NCI-H2029 (cell line): ENCODE measurements around the gene HOXA3.

ENCODE experiments used
- DNase-seq: peaks from one replicate; lab custom pipeline; 2025; lab: John Stamatoyannopoulos, UW

HOXA3 gene

DNA sequence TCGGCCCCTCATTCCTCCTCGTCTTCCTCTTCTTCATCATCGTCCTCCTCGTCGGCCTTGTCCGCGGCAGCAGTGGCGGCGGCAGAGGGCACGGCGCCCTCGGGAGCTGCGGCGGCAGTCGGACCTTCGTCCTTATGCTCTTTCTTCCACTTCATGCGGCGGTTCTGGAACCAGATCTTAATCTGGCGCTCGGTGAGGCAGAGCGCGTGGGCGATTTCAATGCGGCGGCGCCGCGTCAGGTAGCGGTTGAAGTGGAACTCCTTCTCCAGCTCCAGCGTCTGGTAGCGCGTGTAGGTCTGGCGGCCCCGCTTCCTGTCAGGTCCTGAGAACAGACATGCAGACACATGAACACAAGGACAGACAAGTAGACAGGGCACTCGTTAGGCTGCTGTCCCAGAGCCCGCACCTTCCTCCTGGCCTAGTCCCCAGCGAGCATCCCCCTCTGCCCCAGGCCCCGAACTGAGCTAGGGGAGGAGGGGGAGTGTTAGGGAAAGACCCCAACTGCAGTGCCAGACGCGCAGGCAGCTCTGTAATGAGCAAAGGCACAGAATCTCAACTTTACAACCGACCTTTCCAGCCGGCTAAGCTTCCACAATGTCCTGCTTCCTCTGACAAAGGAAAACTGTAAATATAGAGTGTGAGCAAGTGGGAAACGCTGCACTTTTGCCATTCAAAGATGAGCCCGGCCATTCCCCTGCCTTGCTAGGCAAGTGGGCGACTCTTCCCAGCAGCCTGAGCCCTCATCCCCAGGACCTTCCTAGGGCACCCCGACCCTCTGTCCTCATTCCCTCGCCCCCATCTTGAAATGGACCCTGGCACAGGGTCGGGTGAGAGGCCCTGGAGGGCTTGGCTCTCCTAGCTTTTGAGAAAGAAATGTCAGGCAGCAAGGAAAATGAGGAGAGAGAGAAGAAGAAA is 2.8 kb upstream of the HOXA3 start:
- DNase-seq = no peak

DNA sequence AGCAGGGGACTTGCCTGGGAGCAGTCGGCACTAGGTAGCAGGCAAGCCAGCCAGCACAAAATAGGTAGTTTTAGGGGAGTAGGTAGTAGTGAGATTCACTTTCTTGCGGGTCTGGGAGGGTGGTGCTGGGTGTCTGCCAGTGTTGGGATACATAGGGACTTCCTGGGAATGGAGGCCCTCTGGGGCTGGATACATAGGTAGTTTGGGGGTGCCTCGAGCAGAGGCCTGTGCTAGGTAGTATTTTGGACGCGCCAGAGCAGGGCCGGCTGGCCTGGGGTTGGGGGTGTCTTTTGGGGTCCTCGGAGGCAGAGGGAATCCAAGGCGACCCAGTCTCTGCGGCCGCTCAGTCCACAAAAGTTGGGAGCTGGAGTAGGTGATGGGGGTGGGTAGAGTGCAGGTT is 2.0 kb upstream of the HOXA3 start:
- no peak for DNase-seq

DNA sequence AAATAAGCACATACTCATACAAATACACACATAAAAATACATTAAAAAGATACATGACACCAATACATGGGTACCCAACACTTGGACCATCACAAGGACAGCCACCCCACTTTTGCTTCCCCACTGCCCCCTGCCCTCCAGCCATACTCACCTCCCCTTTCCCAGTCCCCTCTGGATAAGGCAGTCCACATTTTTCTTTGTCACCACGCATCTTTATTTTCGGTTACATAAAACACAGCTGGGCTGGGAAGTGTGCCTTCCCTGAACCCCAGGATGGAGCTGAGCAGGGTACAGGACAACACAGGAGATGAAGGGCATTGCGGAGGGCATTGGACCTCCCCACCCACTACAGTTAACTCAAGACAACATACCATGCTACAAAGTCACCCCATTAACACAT is 1.1 kb upstream of the HOXA3 start:
- no peak for DNase-seq

DNA sequence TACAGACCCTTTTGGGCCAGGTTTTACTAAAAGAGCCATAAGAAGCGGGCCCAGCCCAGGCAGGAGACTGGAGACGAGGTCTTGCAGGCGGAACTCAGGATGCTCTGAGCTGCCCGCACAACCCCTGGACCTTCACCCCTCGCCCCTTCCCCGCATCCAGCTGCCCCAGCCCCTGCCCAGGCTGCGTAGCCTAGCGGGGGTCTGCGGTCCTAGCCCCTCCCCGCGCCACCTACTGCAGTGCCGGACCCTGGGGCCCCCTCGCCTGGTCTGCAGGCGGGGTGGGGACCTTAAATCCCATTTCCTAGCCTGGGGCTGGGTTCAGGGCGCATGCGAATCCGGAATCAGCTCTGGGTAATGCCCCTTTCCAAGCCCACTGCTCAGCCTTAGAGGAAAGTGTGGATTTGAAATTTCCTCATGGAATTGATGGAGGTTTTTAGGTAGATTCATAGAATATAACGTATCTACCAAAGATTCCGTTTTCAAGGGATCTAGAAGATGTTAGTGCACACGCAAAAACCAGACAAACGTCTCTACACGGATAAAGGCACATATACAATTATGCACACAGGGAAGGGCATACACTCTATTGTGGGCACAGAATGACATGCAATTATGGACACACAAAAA is 546 bp upstream of the HOXA3 start:
- DNase-seq = no peak

- no peak for DNase-seq
These were observed 947 bp downstream of the HOXA3 start for GRCh38 chr7:27151341-27151930.

GRCh38 chr7:27150568-27151340 is 1.6 kb downstream of the HOXA3 start:
- DNase-seq = no peak

- no peak for DNase-seq
These were observed 2.4 kb downstream of the HOXA3 start for GRCh38 chr7:27149842-27150567.

DNA sequence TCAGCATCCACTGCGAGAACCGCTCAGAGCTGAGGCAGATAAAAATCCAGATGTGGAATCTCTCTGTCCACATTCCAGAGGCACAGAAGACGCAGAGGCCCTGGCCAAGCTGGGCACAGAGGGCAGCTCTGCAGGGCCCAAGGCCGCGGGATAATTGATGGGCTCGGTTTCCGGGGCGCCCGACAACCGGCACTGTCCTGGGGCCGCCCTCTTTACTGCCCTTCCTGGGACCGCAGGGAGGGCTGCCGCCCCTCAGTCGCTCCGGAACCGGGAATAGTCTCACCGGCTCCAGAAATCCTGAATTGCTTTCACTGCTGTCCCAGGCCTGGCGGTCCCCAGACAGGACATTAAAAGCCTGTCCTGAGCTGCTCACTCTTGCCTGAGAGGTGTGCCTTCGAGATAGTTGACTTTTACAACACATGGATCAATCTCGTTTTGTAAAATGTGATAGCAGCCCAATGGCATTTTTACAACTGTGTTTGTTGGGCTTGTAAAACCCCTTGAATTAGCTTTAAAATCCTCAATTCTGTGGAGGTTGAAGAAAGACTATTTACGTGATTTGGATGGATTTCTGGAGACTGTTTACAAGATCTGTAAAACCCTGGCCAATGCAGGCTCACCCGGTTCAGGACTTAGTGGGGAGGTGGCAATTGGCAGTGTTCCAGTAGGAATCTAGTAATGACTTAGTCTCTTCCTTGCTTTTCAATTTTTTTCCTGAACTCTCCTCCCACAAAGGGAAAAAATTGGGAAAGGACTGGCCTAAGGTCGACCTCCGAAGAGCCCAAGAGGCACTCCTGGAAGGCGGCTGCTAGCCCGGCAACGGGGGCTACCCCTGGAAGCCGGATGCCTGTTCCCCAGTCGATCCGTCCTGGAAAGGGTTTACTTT is 3.4 kb downstream of the HOXA3 start:
- DNase-seq = no peak

GRCh38 chr7:27148031-27148755 is 4.2 kb downstream of the HOXA3 start:
- DNase-seq = no peak

GRCh38 chr7:27147199-27148030 is 5.0 kb downstream of the HOXA3 start, which contains the start of gene HOXA6:
Gene HOXA6, minus strand, starts transcription at chr7:27147774. Its CDS starts 25 bp downstream, at chr7:27147749.
- no peak for DNase-seq

- DNase-seq = no peak
These were observed 5.7 kb downstream of the HOXA3 start for GRCh38 chr7:27146491-27147198.

DNA sequence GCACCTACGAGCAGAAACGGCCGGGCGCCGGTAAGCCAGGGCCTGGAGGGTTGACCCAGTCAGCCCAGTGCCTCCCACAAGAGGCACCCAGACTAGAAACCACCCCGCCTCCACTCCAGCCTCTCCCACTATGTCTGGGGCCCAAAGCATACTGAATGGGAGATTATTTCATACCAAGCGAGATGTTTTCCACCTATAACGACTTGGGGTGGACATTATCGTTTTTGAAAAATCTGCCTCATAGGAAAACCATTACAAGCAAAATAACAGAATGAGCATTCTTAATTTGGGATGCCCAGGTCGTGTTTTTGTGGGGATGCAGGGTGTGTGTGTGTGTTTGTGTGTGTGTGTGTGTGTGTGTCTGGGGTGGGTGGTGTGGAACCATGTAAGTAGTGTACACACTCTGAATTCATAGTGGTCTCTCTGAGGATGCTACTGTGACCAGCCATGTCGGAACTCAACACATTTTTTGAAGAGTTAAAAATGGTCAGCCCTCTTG is 6.4 kb downstream of the HOXA3 start:
- DNase-seq = no peak

GRCh38 chr7:27145165-27145913 is 7.0 kb downstream of the HOXA3 start:
- no peak for DNase-seq

GRCh38 chr7:27144781-27145164 is 7.6 kb downstream of the HOXA3 start:
- DNase-seq = no peak

- no peak for DNase-seq
These were observed 8.2 kb downstream of the HOXA3 start for GRCh38 chr7:27143950-27144780.
